ENCODE measurements around the gene TES. TPM values are rescaled to one million over a fixed set of nuclear protein-coding genes. Genes with fewer than 3 reads are reported as not detected.

The TES gene
- total and polyA plus RNA-seq, 11 donors: 10.3 to 66.9 (median 22.8) TPM

- WGBS, 4 donors: 50 to 69% (median 56%) methylated on average over 2 of the region's 2 CpGs
- Histone ChIP-seq H3K4me1 (no peaks in the 10 kb centered on the region), H3K27ac (no peak overlapping the region), H3K4me3 (no peak overlapping the region), H3K27me3 (no peaks in the 10 kb centered on the region), H3K36me3 (no peaks in the 10 kb centered on the region), H3K9me3 (peaks cover 0 to 13% (median 7%) of the 10 kb centered on the region in 12 donors)
- ATAC-seq (peak in 2 of 4 donors; percentile 22 to 53), DNase-seq (no peak)
- TF ChIP-seq CTCF (IDR thresholded peaks at IDR 0.05) (peak; percentile 64 to 88 (median 79)), POLR2A (IDR thresholded peaks at IDR 0.05) (no peak)
- intact Hi-C loops (cut with DNase I): loop anchor here in 7 of 10 donors (1.0 to 5.0 kb wide), 4 partner anchors 54 to 412 kb away; no protein-coding TSS in a partner anchor
Observed at GRCh38 chr7:116180302-116180701, 30.0 kb upstream of the TES start.

GRCh38 chr7:116182023-116182422 lies 28.3 kb upstream of the TES start:
- DNase-seq (no peak), ATAC-seq (no peak)
- Histone ChIP-seq H3K27me3 (no peaks in the 10 kb centered on the region), H3K27ac (no peak overlapping the region), H3K36me3 (no peaks in the 10 kb centered on the region), H3K4me1 (no peaks in the 10 kb centered on the region), H3K9me3 (peaks cover 0 to 17% (median 7%) of the 10 kb centered on the region in 12 donors), H3K4me3 (no peak overlapping the region)
- intact Hi-C loops (cut with DNase I): loop anchor here in 1 of 10 donors (5.0 kb wide), 1 partner anchor 410 kb away; no protein-coding TSS in a partner anchor
- no peak for TF ChIP-seq POLR2A (IDR thresholded peaks at IDR 0.05)
- TF ChIP-seq CTCF (IDR thresholded peaks at IDR 0.05): no peak
- WGBS, 4 donors: 94 to 97% (median 96%) methylated on average over 11 to 30 of the region's 30 CpGs

- intact Hi-C loops (cut with DNase I): no loop called here
- Histone ChIP-seq H3K4me1 (no peaks in the 10 kb centered on the region), H3K27me3 (no peaks in the 10 kb centered on the region), H3K36me3 (no peaks in the 10 kb centered on the region), H3K27ac (no peak overlapping the region), H3K9me3 (peaks cover 0 to 24% (median 7%) of the 10 kb centered on the region in 12 donors), H3K4me3 (no peak overlapping the region)
- ATAC-seq (no peak), DNase-seq (no peak)
- 91 to 95% (median 93%) methylated on average over 5 to 6 of the region's 6 CpGs for WGBS, 4 donors
- TF ChIP-seq CTCF (IDR thresholded peaks at IDR 0.05): no peak
- no peak for TF ChIP-seq POLR2A (IDR thresholded peaks at IDR 0.05)
Observed at GRCh38 chr7:116185450-116185849, 24.9 kb upstream of the TES start.

GRCh38 chr7:116185956-116186355 lies 24.4 kb upstream of the TES start:
- WGBS, 4 donors: 88 to 96% (median 92%) methylated on average over 6 of the region's 6 CpGs
- DNase-seq: no peak
- Histone ChIP-seq H3K4me3 (no peak overlapping the region), H3K27ac (no peak overlapping the region), H3K27me3 (no peaks in the 10 kb centered on the region), H3K9me3 (peaks cover 0 to 24% (median 7%) of the 10 kb centered on the region in 12 donors), H3K36me3 (no peaks in the 10 kb centered on the region), H3K4me1 (no peaks in the 10 kb centered on the region)
- intact Hi-C loops (cut with DNase I): no loop called here
- TF ChIP-seq CTCF (IDR thresholded peaks at IDR 0.05) (no peak), POLR2A (IDR thresholded peaks at IDR 0.05) (no peak)
- ATAC-seq: no peak

Measured in heart left ventricle (tissue), 16 donors.